SW480 (cell line): Measurements from ENCODE around the gene GATD1.

Source experiments
- DNase-seq: peaks from one replicate; pipeline ENCODE4 v3.0.0-alpha.2; 2016; ENCODE audit warnings: low spot score

Gene GATD1

GRCh38 chr11:778976-779954, 2.0 kb upstream of the GATD1 start:
- no peak for DNase-seq

GRCh38 chr11:776561-777287, 563 bp downstream of the GATD1 start:
- no peak for DNase-seq

- no peak for DNase-seq
Measured at GRCh38 chr11:776263-776560, 1.1 kb downstream of the GATD1 start.

- DNase-seq = no peak
Measured at GRCh38 chr11:774873-775592, 2.3 kb downstream of the GATD1 start.

- DNase-seq = no peak
Measured at GRCh38 chr11:773830-774229, 3.5 kb downstream of the GATD1 start.

- no peak for DNase-seq
Measured at GRCh38 chr11:773425-773824, 3.9 kb downstream of the GATD1 start.

- DNase-seq = no peak
Measured at GRCh38 chr11:772429-773390, 4.6 kb downstream of the GATD1 start.

- DNase-seq = no peak
Measured at GRCh38 chr11:771617-772204, 5.6 kb downstream of the GATD1 start.

GRCh38 chr11:770642-771616, 6.4 kb downstream of the GATD1 start:
- DNase-seq = no peak

GRCh38 chr11:769887-770641, 7.2 kb downstream of the GATD1 start:
- DNase-seq = no peak

- DNase-seq = no peak
Measured at GRCh38 chr11:767238-767637, 10.0 kb downstream of the GATD1 start.

- no peak for DNase-seq
Measured at GRCh38 chr11:766936-767210, 10.4 kb downstream of the GATD1 start.

GRCh38 chr11:766106-766935, 11.0 kb downstream of the GATD1 start:
- no peak for DNase-seq

- no peak for DNase-seq
Measured at GRCh38 chr11:765802-766091, 11.5 kb downstream of the GATD1 start.

GRCh38 chr11:765025-765801, 12.1 kb downstream of the GATD1 start:
- DNase-seq = peak; percentile 42

- DNase-seq = no peak
Measured at GRCh38 chr11:764322-765024, 12.8 kb downstream of the GATD1 start.
